HG03039 (cell line): Measurements from ENCODE around the gene ARF3.

Experiments used
- ATAC-seq: cut with Tn5 transposase; IDR thresholded peaks from one replicate; pipeline ENCODE4 v1.9.1; 2021; ENCODE audit warnings: mild to moderate bottlenecking, moderate library complexity; ENCODE audit not compliant: unreplicated experiment

Gene ARF3

GRCh38 chr12:48982397-48983080 lies 25.3 kb upstream of the ARF3 start:
- no peak for ATAC-seq

GRCh38 chr12:48981757-48982157 lies 24.5 kb upstream of the ARF3 start:
- no peak for ATAC-seq

GRCh38 chr12:48980953-48981756 lies 23.9 kb upstream of the ARF3 start:
- no peak for ATAC-seq

- no peak for ATAC-seq
These were observed 23.2 kb upstream of the ARF3 start for GRCh38 chr12:48980389-48980952.

- no peak for ATAC-seq
These were observed 22.5 kb upstream of the ARF3 start for GRCh38 chr12:48979602-48980388.

- no peak for ATAC-seq
These were observed 21.7 kb upstream of the ARF3 start for GRCh38 chr12:48978741-48979601.

- no peak for ATAC-seq
These were observed 21.0 kb upstream of the ARF3 start, which contains the start of gene WNT1 for GRCh38 chr12:48978291-48978740. WNT1 (plus strand) TSS chr12:48978322; CDS start chr12:48978651, 329 bp downstream.

GRCh38 chr12:48977290-48978281 lies 20.3 kb upstream of the ARF3 start:
- ATAC-seq, result no peak

- ATAC-seq, result no peak
These were observed 16.8 kb upstream of the ARF3 start for GRCh38 chr12:48973941-48974673.

- ATAC-seq, result no peak
These were observed 16.2 kb upstream of the ARF3 start for GRCh38 chr12:48973531-48973930.

- ATAC-seq, result no peak
These were observed 15.7 kb upstream of the ARF3 start for GRCh38 chr12:48972952-48973483.

GRCh38 chr12:48972213-48972951 lies 15.1 kb upstream of the ARF3 start:
- ATAC-seq, result no peak

- ATAC-seq, result no peak
These were observed 13.5 kb upstream of the ARF3 start for GRCh38 chr12:48970702-48971334.

GRCh38 chr12:48969833-48970701 lies 12.8 kb upstream of the ARF3 start:
- no peak for ATAC-seq

GRCh38 chr12:48969160-48969771 lies 12.0 kb upstream of the ARF3 start:
- ATAC-seq, result no peak
